OCI-LY7 (cell line): ENCODE measurements around the gene TMPRSS15.

Experiments
- CTCF ChIP-seq: fragments of 200-600 bp; sonication (generic); conservative IDR thresholded peaks from 2 replicates; pipeline ENCODE4 v1.5.1; 2014; ENCODE audit warnings: mild to moderate bottlenecking, antibody characterized with exemption, low read length, moderate library complexity, mixed read lengths
- EZH2phosphoT487 ChIP-seq: fragments of 200-600 bp; sonication (generic); IDR thresholded peaks from 2 replicates; pipeline ENCODE4 v1.6.1; 2018; ENCODE audit warnings: low read depth, borderline replicate concordance, mild to moderate bottlenecking, mixed run types, antibody characterized with exemption, low read length, moderate library complexity, mixed read lengths

GRCh38 chr21:18368205-18368604 lies 35.4 kb downstream of the TMPRSS15 start:
- TF ChIP-seq CTCF (no peak), EZH2phosphoT487 (no peak)
